ENCODE measurements around the gene CRTC1. TPM values are rescaled to one million over a fixed set of nuclear protein-coding genes. Genes with fewer than 3 reads are reported as not detected.
A peak's percentile ranks its signal among the peaks of the same experiment; 100 is the strongest.

CRTC1 gene
- total RNA-seq, 4 donors from 2014 or later: 1.8 to 3.6 (median 2.1) TPM

GRCh38 chr19:18649371-18650020 is 34.0 kb upstream of the CRTC1 start:
- no peak for DNase-seq
- Histone ChIP-seq H3K4me3 (peak overlapping the region in 3 of 4 donors; percentile 9 to 54 (median 9)), H3K4me1 (peaks cover 24 to 69% (median 53%) of the 10 kb centered on the region in 3 donors), H3K36me3 (no peaks in the 10 kb centered on the region), H3K27me3 (no peaks in the 10 kb centered on the region), H3K27ac (peak overlapping the region; percentile 75 to 95 (median 82)), H3K9me3 (no peaks in the 10 kb centered on the region)
- intact Hi-C loops (cut with DNase I): no loop called here
- TF ChIP-seq POLR2A (IDR thresholded peaks at IDR 0.05) (peak in 1 of 4 donors; percentile 18), CTCF (IDR thresholded peaks at IDR 0.05) (no peak)
- 24 to 27% methylated on average over 3 to 19 of the region's 25 CpGs for WGBS, 2 donors

GRCh38 chr19:18650021-18650390 is 33.5 kb upstream of the CRTC1 start:
- DNase-seq: no peak
- intact Hi-C loops (cut with DNase I): no loop called here
- WGBS, 2 donors: 61 to 67% methylated on average over 14 to 16 of the region's 17 CpGs
- Histone ChIP-seq H3K4me1 (peaks cover 20 to 64% (median 47%) of the 10 kb centered on the region in 3 donors), H3K36me3 (no peaks in the 10 kb centered on the region), H3K27ac (peak overlapping the region; percentile 75 to 95 (median 82)), H3K4me3 (peak overlapping the region in 3 of 4 donors; percentile 9 to 54 (median 9)), H3K9me3 (no peaks in the 10 kb centered on the region), H3K27me3 (no peaks in the 10 kb centered on the region)
- TF ChIP-seq CTCF (IDR thresholded peaks at IDR 0.05) (no peak), POLR2A (IDR thresholded peaks at IDR 0.05) (peak in 1 of 4 donors; percentile 13)

- DNase-seq: no peak
- 66 to 73% methylated on average over 9 to 10 of the region's 34 CpGs for WGBS, 2 donors
- H3K36me3 ChIP-seq: no peaks in the 10 kb centered on the region
- peaks cover 20 to 59% (median 42%) of the 10 kb centered on the region in 3 donors for H3K4me1 ChIP-seq
- H3K4me3 ChIP-seq: peak overlapping the region in 1 of 4 donors; percentile 54
- no peaks in the 10 kb centered on the region for H3K27me3 ChIP-seq
- peak overlapping the region; percentile 75 to 95 (median 82) for H3K27ac ChIP-seq
- no peaks in the 10 kb centered on the region for H3K9me3 ChIP-seq
- no peak for TF ChIP-seq CTCF (IDR thresholded peaks at IDR 0.05)
- no peak for TF ChIP-seq POLR2A (IDR thresholded peaks at IDR 0.05)
- intact Hi-C loops (cut with DNase I): no loop called here
These were observed 32.9 kb upstream of the CRTC1 start for GRCh38 chr19:18650468-18651041.

GRCh38 chr19:18651300-18651699 is 32.2 kb upstream of the CRTC1 start:
- TF ChIP-seq CTCF (IDR thresholded peaks at IDR 0.05) (no peak), POLR2A (IDR thresholded peaks at IDR 0.05) (no peak)
- peak overlapping the region; percentile 75 to 95 (median 82) for H3K27ac ChIP-seq

GRCh38 chr19:18651733-18652132 is 31.7 kb upstream of the CRTC1 start:
- DNase-seq: no peak
- Histone ChIP-seq H3K4me1 (peaks cover 20 to 53% (median 38%) of the 10 kb centered on the region in 3 donors), H3K4me3 (no peak overlapping the region), H3K27me3 (no peaks in the 10 kb centered on the region), H3K36me3 (no peaks in the 10 kb centered on the region), H3K27ac (peak overlapping the region; percentile 75 to 95 (median 82)), H3K9me3 (no peaks in the 10 kb centered on the region)
- TF ChIP-seq CTCF (IDR thresholded peaks at IDR 0.05) (no peak), POLR2A (IDR thresholded peaks at IDR 0.05) (no peak)
- 73 to 80% methylated on average over 2 to 6 of the region's 6 CpGs for WGBS, 2 donors
- intact Hi-C loops (cut with DNase I): no loop called here

More at GRCh38 chr19:18651300-18651699, 32.2 kb upstream of the CRTC1 start:
- DNase-seq: no peak
- peaks cover 20 to 53% (median 38%) of the 10 kb centered on the region in 3 donors for H3K4me1 ChIP-seq
- WGBS, 2 donors: 20 to 71% methylated on average over 1 of the region's 1 CpG
- H3K4me3 ChIP-seq: no peak overlapping the region
- H3K36me3 ChIP-seq: no peaks in the 10 kb centered on the region
- H3K27me3 ChIP-seq: no peaks in the 10 kb centered on the region
- H3K9me3 ChIP-seq: no peaks in the 10 kb centered on the region
- intact Hi-C loops (cut with DNase I): no loop called here
